NCI-H446 (cell line): ENCODE data around the gene GMNN.

Experiments
- DNase-seq, 2 experiments: peaks; one replicate each; lab custom pipeline; 2025; lab: John Stamatoyannopoulos, UW

Gene GMNN

GRCh38 chr6:24807584-24807983 is 32.8 kb downstream of the GMNN start:
- DNase-seq = no peak

GRCh38 chr6:24809728-24810127 is 35.0 kb downstream of the GMNN start:
- DNase-seq = no peak

DNA sequence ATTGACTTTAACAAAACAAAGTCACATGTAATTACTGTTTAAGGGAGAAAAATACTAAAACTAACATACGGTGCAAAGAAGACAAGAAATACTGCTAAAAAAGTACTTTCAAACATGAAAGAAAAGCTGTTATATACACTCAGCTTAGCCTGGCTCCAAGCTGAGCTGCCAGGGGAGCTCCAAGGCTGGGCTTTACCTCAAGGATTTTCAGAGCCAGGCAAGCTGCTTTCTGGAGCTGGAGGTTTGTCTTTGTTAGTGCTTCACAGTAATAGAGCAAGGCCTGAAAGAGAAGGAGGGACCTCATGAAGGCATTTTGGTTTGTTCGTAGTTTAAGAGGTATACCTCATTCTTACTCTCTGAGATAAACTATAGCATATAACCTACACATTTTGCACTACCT is 43.6 kb downstream of the GMNN start:
- DNase-seq = no peak

GRCh38 chr6:24821860-24822444 is 47.2 kb downstream of the GMNN start:
- DNase-seq = no peak

GRCh38 chr6:24822696-24823095 is 48.0 kb downstream of the GMNN start:
- no peak for DNase-seq

DNA sequence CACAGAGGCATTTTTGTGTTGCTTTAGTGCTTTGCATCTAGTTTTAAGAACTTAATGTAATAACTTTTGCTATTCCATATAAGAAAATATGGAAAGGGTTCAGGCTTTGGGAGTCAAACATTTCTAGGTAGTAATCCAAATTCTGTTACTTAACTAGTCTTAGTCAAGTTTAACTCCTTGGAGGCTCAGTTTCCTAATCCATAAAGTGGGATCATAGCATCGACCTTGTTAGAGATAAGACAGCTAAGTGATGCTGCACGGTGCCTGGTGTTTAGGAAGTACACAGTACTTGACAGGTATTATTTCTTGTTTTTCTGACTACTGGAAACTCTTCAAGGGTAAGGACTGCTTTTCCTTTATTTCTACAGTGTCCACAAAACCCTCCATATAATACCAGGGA is 48.4 kb downstream of the GMNN start:
- no peak for DNase-seq

DNA sequence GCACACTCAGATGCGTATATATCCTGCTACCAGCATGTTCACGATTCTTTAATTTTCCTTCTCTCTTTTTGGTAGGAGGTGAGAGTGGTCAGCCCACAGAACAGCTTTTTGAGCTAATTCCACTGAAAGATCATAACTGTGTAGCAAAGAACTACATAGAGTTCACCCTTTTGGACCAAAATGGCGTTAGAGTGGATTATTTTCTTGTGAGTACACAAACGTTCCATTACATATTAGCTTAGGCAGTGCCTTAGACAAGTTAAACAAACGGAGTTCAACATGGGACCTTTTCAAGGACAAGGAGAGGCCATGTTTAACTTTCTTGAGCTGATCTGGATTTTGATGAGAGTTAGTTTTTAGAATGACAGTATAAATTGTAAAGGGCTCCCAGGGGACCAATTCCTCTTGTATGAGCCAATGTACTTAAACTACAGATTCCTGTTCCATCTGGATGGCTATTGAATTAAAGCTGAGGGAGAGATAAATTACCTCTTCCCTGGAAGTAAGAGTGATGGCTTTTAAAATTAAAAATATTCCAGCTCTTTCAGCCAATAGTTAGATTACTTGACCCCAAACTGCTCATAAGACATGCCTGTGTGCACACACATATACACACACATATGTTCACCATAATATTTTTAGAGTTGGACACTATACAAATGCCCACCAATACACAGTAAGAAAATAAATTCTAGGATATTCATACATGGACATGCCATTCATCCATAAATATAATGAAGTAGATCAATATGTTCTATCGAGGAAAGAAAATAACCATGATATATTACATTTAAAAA is 49.6 kb downstream of the GMNN start:
- DNase-seq = peak in 1 of 2 experiments; percentile 13

DNA sequence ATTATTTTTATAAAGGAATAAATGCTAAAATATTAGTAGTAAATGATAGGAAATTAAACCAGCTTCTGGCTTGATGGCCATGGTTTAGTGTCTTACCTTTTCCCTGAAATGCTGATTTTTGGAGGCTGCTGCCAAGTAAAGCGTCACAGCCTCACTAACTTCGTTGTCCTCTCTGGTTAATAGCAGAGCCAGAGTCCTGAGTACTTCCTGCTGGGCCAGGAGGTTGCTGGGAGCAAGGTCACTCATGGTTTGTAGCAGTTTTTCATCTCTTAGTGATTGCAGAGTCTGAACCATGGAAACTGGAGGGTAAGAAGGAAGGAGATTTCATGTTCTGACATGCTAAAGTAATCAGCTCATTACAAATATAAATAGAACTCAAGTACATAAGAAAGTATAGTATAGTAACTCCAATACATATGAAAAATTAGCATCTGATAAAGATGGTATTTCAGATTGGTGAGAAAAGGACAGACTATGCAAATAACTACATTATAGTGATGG is 50.4 kb downstream of the GMNN start:
- no peak for DNase-seq

GRCh38 chr6:24827162-24827561 is 52.4 kb downstream of the GMNN start:
- no peak for DNase-seq

DNA sequence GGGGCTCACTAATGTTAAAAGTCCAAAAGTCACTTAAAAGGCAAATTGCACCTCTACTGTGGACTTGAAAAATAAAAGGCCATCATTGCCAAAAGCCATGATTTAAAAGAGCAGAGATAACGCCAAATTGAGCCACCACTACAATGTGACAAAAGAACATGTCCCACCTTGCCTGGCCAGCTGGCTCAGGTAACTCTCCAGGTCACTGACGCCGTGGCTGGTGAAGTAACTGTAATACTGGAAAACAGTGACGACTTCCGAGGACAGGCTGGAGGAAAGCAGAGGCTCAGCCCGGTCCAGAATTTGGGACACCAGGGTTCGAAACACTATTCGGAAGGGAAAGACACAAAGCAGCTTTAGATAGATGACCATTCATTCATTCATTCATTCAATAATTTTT is 53.2 kb downstream of the GMNN start:
- no peak for DNase-seq

GRCh38 chr6:24829657-24830056 is 54.9 kb downstream of the GMNN start:
- no peak for DNase-seq

GRCh38 chr6:24831771-24832716 is 57.3 kb downstream of the GMNN start:
- DNase-seq = no peak

DNA sequence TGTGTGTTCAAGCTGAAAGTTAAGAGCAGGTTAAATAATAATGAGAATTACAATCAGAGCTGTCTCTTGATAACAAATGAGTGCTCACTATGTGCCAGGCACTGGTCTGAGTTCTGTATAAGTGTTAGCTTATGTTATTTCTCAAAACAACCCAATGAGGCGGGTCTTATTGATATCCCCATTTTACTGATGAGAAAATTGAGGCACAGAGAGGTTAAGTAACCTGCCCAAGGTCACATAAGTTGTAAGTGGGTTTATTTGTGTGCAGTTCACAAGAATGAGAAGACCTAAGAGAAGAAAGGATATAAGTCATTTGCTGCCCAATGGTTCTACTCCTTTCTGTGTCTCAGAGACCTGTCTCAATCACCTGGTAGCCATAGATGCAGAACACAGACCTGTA is 58.1 kb downstream of the GMNN start:
- no peak for DNase-seq

- no peak for DNase-seq
Observed at GRCh38 chr6:24833711-24834386, 59.1 kb downstream of the GMNN start.
